HCT116 (cell line): ENCODE results near the gene TBC1D19. TPM values are rescaled to one million over a fixed set of nuclear protein-coding genes. Genes with fewer than 3 reads are reported as not detected.

Source experiments
- ATAC-seq: fragments of 200-7000 bp; cut with Tn5 transposase; 2 replicates; pipeline ENCODE4 v1.9.1; 2020; ENCODE audit warnings: mild to moderate bottlenecking, moderate library complexity
- BruUV-seq: library from RNA; stranded (reverse); fragments of 400-500 nt; replicated peaks from 2 replicates; lab custom pipeline; 2021; lab: Mats Ljungman, UMichigan
- CTCF ChIA-PET: fragments of 300-600 bp; sonication (Branson Sonifier 250); formaldehyde crosslinking; loops from one replicate; lab custom pipeline; 2021; ENCODE audit warnings: antibody characterized with exemption; lab: Charles Lee
- POLR2A ChIA-PET: fragments of 300-600, 350-600 bp; sonication (Branson Sonifier 250); formaldehyde crosslinking; loops from one replicate; lab custom pipeline; 2021; ENCODE audit warnings: antibody characterized with exemption; lab: Charles Lee
- RAD21 ChIA-PET, 2 experiments: fragments of 300-600 bp; sonication (Branson Sonifier 250); formaldehyde crosslinking; loops; one replicate each; lab custom pipeline; 2023; ENCODE audit warnings: low total read pairs in 2 of 2; ENCODE audit not compliant: uncharacterized antibody in 2 of 2, unreplicated experiment in 2 of 2, low non-redundant PET in 1 of 2; lab: Charles Lee
- DNase-seq: peaks from one replicate; pipeline ENCODE4 v3.0.0-alpha.2; 2010; ENCODE audit warnings: low read depth, low spot score
- H2AFZ ChIP-seq: fragments of 200-600 bp; shearing (Covaris generic), sonication (generic); 2 replicates; pipeline ENCODE4 v1.6.1; 2017; ENCODE audit warnings: low read depth, mixed run types, mixed read lengths, antibody characterized with exemption, low read length; ENCODE audit not compliant: poor library complexity, severe bottlenecking
- H3K27ac ChIP-seq: 2 replicates; pipeline ENCODE4 v1.5.1; 2012; ENCODE audit warnings: low read depth, low read length
- H3K27me3 ChIP-seq: fragments of 200-600 bp; sonication (generic); 2 replicates; pipeline ENCODE4 v1.6.1; 2016; ENCODE audit warnings: mixed run types, low read length, mixed read lengths; ENCODE audit not compliant: insufficient read depth
- H3K36me3 ChIP-seq, 2 experiments: fragments of 200-500 bp in 1 of 2; fragments of 200-600 bp in 1 of 2; sonication (Bioruptor generic) in 1 of 2; sonication (generic) in 1 of 2; 2 replicates each; pipeline versions ENCODE4 v1.5.1 to v1.6.1; 2014 to 2016; ENCODE audit warnings: low read length in 2 of 2, inconsistent platforms in 1 of 2, mixed read lengths in 1 of 2, mixed run types in 1 of 2; ENCODE audit not compliant: insufficient read depth in 2 of 2, control insufficient read depth in 1 of 2
- H3K4me1 ChIP-seq, 2 experiments: fragments of 200-600 bp in 1 of 2; sonication (generic) in 1 of 2; 2 replicates each; pipeline versions ENCODE4 v1.5.1 to v1.6.1; 2012 to 2017; ENCODE audit warnings: low read length in 2 of 2, inconsistent platforms in 1 of 2, mild to moderate bottlenecking in 1 of 2, mixed read lengths in 1 of 2, mixed run types in 1 of 2, moderate library complexity in 1 of 2; ENCODE audit not compliant: insufficient read depth in 2 of 2, control insufficient read depth in 1 of 2
- H3K4me2 ChIP-seq: fragments of 200-600 bp; sonication (generic); 2 replicates; pipeline ENCODE4 v1.6.1; 2017; ENCODE audit warnings: mixed run types, low read length, mixed read lengths
- H3K4me3 ChIP-seq, 2 experiments: fragments of 200-600 bp in 1 of 2; sonication (generic) in 1 of 2; replicated peaks in 1 of 2; 2 replicates each; pipeline ENCODE4 v1.5.1; 2011 to 2016; ENCODE audit warnings: low read length in 2 of 2, control low read depth in 1 of 2, low read depth in 1 of 2, mild to moderate bottlenecking in 1 of 2, mixed read lengths in 1 of 2, mixed run types in 1 of 2
- H3K79me2 ChIP-seq: fragments of 200-600 bp; sonication (generic); 2 replicates; pipeline ENCODE4 v1.6.1; 2017; ENCODE audit warnings: mild to moderate bottlenecking, mixed run types, low read length, moderate library complexity, mixed read lengths; ENCODE audit not compliant: insufficient read depth
- H3K9ac ChIP-seq: fragments of 200-600 bp; sonication (generic); 2 replicates; pipeline ENCODE4 v1.6.1; 2016; ENCODE audit warnings: low read length, mixed read lengths
- H3K9me2 ChIP-seq: fragments of 200-600 bp; sonication (generic), shearing (Covaris generic); 2 replicates; pipeline ENCODE4 v1.6.1; 2017; ENCODE audit warnings: mixed run types, mild to moderate bottlenecking, moderate library complexity; ENCODE audit not compliant: insufficient read depth
- H3K9me3 ChIP-seq, 2 experiments: fragments of 200-500 bp in 1 of 2; fragments of 200-600 bp in 1 of 2; sonication (Bioruptor generic) in 1 of 2; sonication (generic) in 1 of 2; 2 replicates each; pipeline ENCODE4 v1.6.1; 2014 to 2017; ENCODE audit warnings: low read length in 2 of 2, mixed read lengths in 2 of 2, inconsistent platforms in 1 of 2, low read depth in 1 of 2, mild to moderate bottlenecking in 1 of 2, mixed run types in 1 of 2, moderate library complexity in 1 of 2; ENCODE audit not compliant: control insufficient read depth in 1 of 2, insufficient read depth in 1 of 2
- H4K20me1 ChIP-seq: fragments of 200-600 bp; sonication (generic), shearing (Covaris generic); 2 replicates; pipeline ENCODE4 v1.6.1; 2017; ENCODE audit warnings: mixed run types, mild to moderate bottlenecking, moderate library complexity; ENCODE audit not compliant: insufficient read depth
- CBX3 ChIP-seq: IDR thresholded peaks from 2 replicates; pipeline ENCODE4 v1.6.1; 2012; ENCODE audit warnings: low read depth
- CEBPB ChIP-seq: IDR thresholded peaks from 2 replicates; pipeline ENCODE4 v1.6.1; 2012; ENCODE audit warnings: low read depth
- EGR1 ChIP-seq: IDR thresholded peaks from 2 replicates; pipeline ENCODE4 v1.6.1; 2012; ENCODE audit warnings: low read depth
- ELF1 ChIP-seq: IDR thresholded peaks from 2 replicates; pipeline ENCODE4 v1.6.1; 2012; ENCODE audit warnings: low read depth, borderline replicate concordance
- EZH2 ChIP-seq: fragments of 200-600 bp; sonication (generic); IDR thresholded peaks from 2 replicates; pipeline ENCODE4 v1.6.1; 2017; ENCODE audit warnings: antibody characterized with exemption, mixed run types
- EZH2phosphoT487 ChIP-seq: fragments of 200-600 bp; IDR thresholded peaks from 2 replicates; pipeline ENCODE4 v1.6.1; 2018; ENCODE audit warnings: antibody characterized with exemption, borderline replicate concordance
- JUND ChIP-seq: IDR thresholded peaks from 2 replicates; pipeline ENCODE4 v1.6.1; 2012
- POLR2A ChIP-seq: IDR thresholded peaks from 2 replicates; pipeline ENCODE4 v1.7.0; 2011; ENCODE audit warnings: borderline replicate concordance; ENCODE audit not compliant: insufficient read depth, insufficient read length; ENCODE audit errors: extremely low read depth
- SIN3A ChIP-seq: IDR thresholded peaks from 2 replicates; pipeline ENCODE4 v1.6.1; 2012; ENCODE audit warnings: low read depth
- SP1 ChIP-seq: IDR thresholded peaks from 2 replicates; pipeline ENCODE4 v1.6.1; 2012; ENCODE audit warnings: low read depth
- TCF7L2 ChIP-seq: IDR thresholded peaks from 2 replicates; pipeline ENCODE4 v1.7.0; 2011; ENCODE audit warnings: borderline replicate concordance, inconsistent platforms; ENCODE audit not compliant: insufficient read depth, insufficient read length; ENCODE audit errors: extremely low read depth
- YY1 ChIP-seq: IDR thresholded peaks from 2 replicates; pipeline ENCODE4 v1.6.1; 2011; ENCODE audit warnings: low read length, low read depth, moderate library complexity, mild to moderate bottlenecking; ENCODE audit not compliant: insufficient replicate concordance; ENCODE audit errors: extremely low read depth
- ZFX ChIP-seq: fragments of 450-650 bp; IDR thresholded peaks from 2 replicates; pipeline ENCODE4 v1.6.1; 2017
- ZNF274 ChIP-seq: fragments of 200-500 bp; sonication (Bioruptor generic); IDR thresholded peaks from 2 replicates; pipeline ENCODE4 v1.6.1; 2014; ENCODE audit warnings: mild to moderate bottlenecking, low read depth, low read length, inconsistent platforms
- intact Hi-C: fragments of 100-400 bp; cut with micrococcal nuclease; formaldehyde crosslinking; loops from 2 replicates; pipeline ENCODE4 v1.10.0; 2022
- total RNA-seq: library from RNA; stranded (reverse); gene quantifications from one replicate; pipeline ENCODE4 v1.2.1, GENCODE V29; 2021; ENCODE audit not compliant: unreplicated experiment
- TF ChIP-seq, protein P1 (sequence below): IDR thresholded peaks from 2 replicates; pipeline ENCODE4 v1.6.1; 2011; ENCODE audit warnings: mild to moderate bottlenecking, low read length, moderate library complexity; ENCODE audit not compliant: insufficient replicate concordance; ENCODE audit errors: extremely low read depth
- TF ChIP-seq, protein P2 (sequence below): IDR thresholded peaks from 2 replicates; pipeline ENCODE4 v1.6.1; 2012; ENCODE audit warnings: low read depth
- TF ChIP-seq, protein P3 (sequence below): IDR thresholded peaks from 2 replicates; pipeline ENCODE4 v1.6.1; 2012

TBC1D19 gene
- total RNA-seq, 1 experiment from 2014 or later: 25.4 TPM

DNA sequence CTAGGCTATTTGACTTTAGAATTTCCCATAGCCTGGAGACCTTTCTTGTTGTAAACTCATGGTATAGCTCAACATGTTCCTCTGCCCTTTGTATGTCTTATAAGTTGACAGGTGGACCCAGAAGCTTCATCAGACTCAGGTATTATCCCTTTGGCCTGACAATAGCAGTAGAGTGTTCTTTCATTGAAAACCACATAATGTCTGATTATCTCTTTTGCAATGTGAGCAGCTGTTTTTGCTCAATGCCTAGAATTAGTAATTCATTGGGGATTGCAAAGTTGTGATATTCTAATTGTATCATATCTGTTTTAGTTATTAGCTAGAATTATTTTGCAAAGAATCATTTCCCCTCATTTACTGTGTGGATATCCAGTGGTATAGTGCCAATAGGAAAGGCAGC is 27.5 kb downstream of the TBC1D19 start:
- Histone ChIP-seq H3K4me2 (no peak overlapping the region), H3K9me2 (no peaks in the 10 kb centered on the region), H3K4me3 (no peak overlapping the region), H3K9me3 (no peaks in the 10 kb centered on the region), H3K9ac (no peak overlapping the region), H3K79me2 (peaks cover 33% of the 10 kb centered on the region), H4K20me1 (no peaks in the 10 kb centered on the region), H3K27ac (no peak overlapping the region), H3K27me3 (no peaks in the 10 kb centered on the region), H3K36me3 (no peaks in the 10 kb centered on the region), H2AFZ (no peak overlapping the region), H3K4me1 (no peaks in the 10 kb centered on the region)
- intact Hi-C loops: no loop called here
- RAD21 ChIA-PET: no interaction called here
- TF ChIP-seq ZFX: no peak
- no peak for TF ChIP-seq EZH2phosphoT487
- CTCF ChIA-PET: no interaction called here
- POLR2A ChIA-PET: no interaction called here
- DNase-seq (no peak), ATAC-seq (no peak)
- BruUV-seq: no TSS peak

DNA sequence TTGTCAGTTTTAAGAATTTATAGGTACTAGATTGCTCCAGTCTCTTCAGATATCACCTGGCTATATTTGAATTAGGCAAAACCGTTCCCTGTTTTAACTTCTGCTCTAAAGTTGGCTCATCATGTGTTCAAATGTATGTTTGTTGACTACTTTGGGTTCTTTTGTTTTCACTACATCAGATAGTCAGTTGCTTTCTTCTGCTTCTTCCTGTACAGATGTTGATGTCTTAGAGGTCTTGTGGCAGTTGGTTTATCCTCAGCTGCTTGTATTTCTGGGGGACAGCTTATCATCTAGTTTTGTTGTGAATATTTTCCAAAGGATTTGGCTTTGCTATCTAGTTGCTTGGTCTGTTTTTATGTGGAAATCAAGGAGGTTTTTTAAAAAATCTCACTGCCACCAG is 28.0 kb downstream of the TBC1D19 start:
- intact Hi-C loops: no loop called here
- no peak for ATAC-seq
- TF ChIP-seq SP1: no peak
- no peak for TF ChIP-seq SIN3A
- no peak for TF ChIP-seq CBX3
- TF ChIP-seq, protein P1, sequence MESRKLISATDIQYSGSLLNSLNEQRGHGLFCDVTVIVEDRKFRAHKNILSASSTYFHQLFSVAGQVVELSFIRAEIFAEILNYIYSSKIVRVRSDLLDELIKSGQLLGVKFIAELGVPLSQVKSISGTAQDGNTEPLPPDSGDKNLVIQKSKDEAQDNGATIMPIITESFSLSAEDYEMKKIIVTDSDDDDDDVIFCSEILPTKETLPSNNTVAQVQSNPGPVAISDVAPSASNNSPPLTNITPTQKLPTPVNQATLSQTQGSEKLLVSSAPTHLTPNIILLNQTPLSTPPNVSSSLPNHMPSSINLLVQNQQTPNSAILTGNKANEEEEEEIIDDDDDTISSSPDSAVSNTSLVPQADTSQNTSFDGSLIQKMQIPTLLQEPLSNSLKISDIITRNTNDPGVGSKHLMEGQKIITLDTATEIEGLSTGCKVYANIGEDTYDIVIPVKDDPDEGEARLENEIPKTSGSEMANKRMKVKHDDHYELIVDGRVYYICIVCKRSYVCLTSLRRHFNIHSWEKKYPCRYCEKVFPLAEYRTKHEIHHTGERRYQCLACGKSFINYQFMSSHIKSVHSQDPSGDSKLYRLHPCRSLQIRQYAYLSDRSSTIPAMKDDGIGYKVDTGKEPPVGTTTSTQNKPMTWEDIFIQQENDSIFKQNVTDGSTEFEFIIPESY: no peak
- no peak for TF ChIP-seq ZNF274
- no peak for TF ChIP-seq POLR2A
- TF ChIP-seq, protein P2, sequence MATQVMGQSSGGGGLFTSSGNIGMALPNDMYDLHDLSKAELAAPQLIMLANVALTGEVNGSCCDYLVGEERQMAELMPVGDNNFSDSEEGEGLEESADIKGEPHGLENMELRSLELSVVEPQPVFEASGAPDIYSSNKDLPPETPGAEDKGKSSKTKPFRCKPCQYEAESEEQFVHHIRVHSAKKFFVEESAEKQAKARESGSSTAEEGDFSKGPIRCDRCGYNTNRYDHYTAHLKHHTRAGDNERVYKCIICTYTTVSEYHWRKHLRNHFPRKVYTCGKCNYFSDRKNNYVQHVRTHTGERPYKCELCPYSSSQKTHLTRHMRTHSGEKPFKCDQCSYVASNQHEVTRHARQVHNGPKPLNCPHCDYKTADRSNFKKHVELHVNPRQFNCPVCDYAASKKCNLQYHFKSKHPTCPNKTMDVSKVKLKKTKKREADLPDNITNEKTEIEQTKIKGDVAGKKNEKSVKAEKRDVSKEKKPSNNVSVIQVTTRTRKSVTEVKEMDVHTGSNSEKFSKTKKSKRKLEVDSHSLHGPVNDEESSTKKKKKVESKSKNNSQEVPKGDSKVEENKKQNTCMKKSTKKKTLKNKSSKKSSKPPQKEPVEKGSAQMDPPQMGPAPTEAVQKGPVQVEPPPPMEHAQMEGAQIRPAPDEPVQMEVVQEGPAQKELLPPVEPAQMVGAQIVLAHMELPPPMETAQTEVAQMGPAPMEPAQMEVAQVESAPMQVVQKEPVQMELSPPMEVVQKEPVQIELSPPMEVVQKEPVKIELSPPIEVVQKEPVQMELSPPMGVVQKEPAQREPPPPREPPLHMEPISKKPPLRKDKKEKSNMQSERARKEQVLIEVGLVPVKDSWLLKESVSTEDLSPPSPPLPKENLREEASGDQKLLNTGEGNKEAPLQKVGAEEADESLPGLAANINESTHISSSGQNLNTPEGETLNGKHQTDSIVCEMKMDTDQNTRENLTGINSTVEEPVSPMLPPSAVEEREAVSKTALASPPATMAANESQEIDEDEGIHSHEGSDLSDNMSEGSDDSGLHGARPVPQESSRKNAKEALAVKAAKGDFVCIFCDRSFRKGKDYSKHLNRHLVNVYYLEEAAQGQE: no peak
- TF ChIP-seq YY1: no peak
- TF ChIP-seq ELF1: no peak
- TF ChIP-seq EGR1: no peak
- no peak for TF ChIP-seq EZH2
- TF ChIP-seq, protein P3, sequence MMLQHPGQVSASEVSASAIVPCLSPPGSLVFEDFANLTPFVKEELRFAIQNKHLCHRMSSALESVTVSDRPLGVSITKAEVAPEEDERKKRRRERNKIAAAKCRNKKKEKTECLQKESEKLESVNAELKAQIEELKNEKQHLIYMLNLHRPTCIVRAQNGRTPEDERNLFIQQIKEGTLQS: no peak
- no peak for TF ChIP-seq ZFX
- TF ChIP-seq TCF7L2: no peak
- no peak for TF ChIP-seq CEBPB
- no peak for TF ChIP-seq JUND

More for the DNA sequence above, 28.0 kb downstream of the TBC1D19 start:
- DNase-seq: no peak
- Histone ChIP-seq H2AFZ (no peak overlapping the region), H3K27me3 (no peaks in the 10 kb centered on the region), H3K79me2 (peaks cover 28% of the 10 kb centered on the region), H4K20me1 (no peaks in the 10 kb centered on the region), H3K27ac (no peak overlapping the region), H3K9ac (no peak overlapping the region), H3K36me3 (no peaks in the 10 kb centered on the region), H3K9me2 (no peaks in the 10 kb centered on the region), H3K4me1 (no peaks in the 10 kb centered on the region), H3K4me3 (no peak overlapping the region), H3K4me2 (no peak overlapping the region), H3K9me3 (no peaks in the 10 kb centered on the region)
- ChIA-PET RAD21 (no interaction called here), CTCF (no interaction called here), POLR2A (no interaction called here)
- BruUV-seq: no TSS peak
